Measurements from ENCODE around the gene LDB2.

Gene LDB2

GRCh38 chr4:16843831-16844508 is 54.5 kb downstream of the LDB2 start:
- DNase-seq = peak; percentile 81

- no peak for DNase-seq
Measured at GRCh38 chr4:16838226-16838875, 60.1 kb downstream of the LDB2 start.

GRCh38 chr4:16837475-16837874 is 61.0 kb downstream of the LDB2 start:
- DNase-seq = no peak

- no peak for DNase-seq
Measured at GRCh38 chr4:16836324-16836723, 62.1 kb downstream of the LDB2 start.

- no peak for DNase-seq
Measured at GRCh38 chr4:16835597-16836247, 62.7 kb downstream of the LDB2 start.

GRCh38 chr4:16834814-16835213 is 63.6 kb downstream of the LDB2 start:
- DNase-seq = no peak

- no peak for DNase-seq
Measured at GRCh38 chr4:16833722-16834121, 64.7 kb downstream of the LDB2 start.

GRCh38 chr4:16830081-16830480 is 68.4 kb downstream of the LDB2 start:
- no peak for DNase-seq

GRCh38 chr4:16827794-16828724 is 70.4 kb downstream of the LDB2 start:
- no peak for DNase-seq

GRCh38 chr4:16827045-16827444 is 71.4 kb downstream of the LDB2 start:
- no peak for DNase-seq

- DNase-seq = no peak
Measured at GRCh38 chr4:16826406-16826910, 72.0 kb downstream of the LDB2 start.

GRCh38 chr4:16824278-16824806 is 74.1 kb downstream of the LDB2 start:
- no peak for DNase-seq

GRCh38 chr4:16820329-16820728 is 78.1 kb downstream of the LDB2 start:
- no peak for DNase-seq

GRCh38 chr4:16819652-16820051 is 78.8 kb downstream of the LDB2 start:
- DNase-seq = no peak

- no peak for DNase-seq
Measured at GRCh38 chr4:16818005-16818404, 80.4 kb downstream of the LDB2 start.

- DNase-seq = no peak
Measured at GRCh38 chr4:16817286-16817685, 81.2 kb downstream of the LDB2 start.

- DNase-seq = peak; percentile 22
Measured at GRCh38 chr4:16814361-16814760, 84.1 kb downstream of the LDB2 start.

- DNase-seq = no peak
Measured at GRCh38 chr4:16812041-16812440, 86.4 kb downstream of the LDB2 start.

- no peak for DNase-seq
Measured at GRCh38 chr4:16809943-16810342, 88.5 kb downstream of the LDB2 start.

GRCh38 chr4:16809064-16809463 is 89.4 kb downstream of the LDB2 start:
- DNase-seq = no peak

- DNase-seq = no peak
Measured at GRCh38 chr4:16807355-16807754, 91.1 kb downstream of the LDB2 start.

GRCh38 chr4:16804581-16804980 is 93.9 kb downstream of the LDB2 start:
- no peak for DNase-seq

GRCh38 chr4:16802044-16802443 is 96.4 kb downstream of the LDB2 start:
- no peak for DNase-seq

Data from fibroblast of skin of right quadriceps (primary cell).